Stimulated activated CD4-positive, alpha-beta T cell treated with anti-CD3 and anti-CD28 coated beads, TNF-alpha, amount 100 ng/mL, for 24 hours (primary cell): ENCODE data around the gene B3GALT6.
A peak's percentile ranks its signal among the peaks of the same experiment; 100 is the strongest.

Experiments
- DNase-seq, 3 experiments: peaks; one replicate each; pipeline ENCODE4 v3.0.0-alpha.2; 2020; ENCODE audit warnings: low read depth in 3 of 3

B3GALT6 gene

GRCh38 chr1:1215881-1216605 lies 16.0 kb upstream of the B3GALT6 start:
- DNase-seq = no peak

GRCh38 chr1:1216770-1217620 lies 15.0 kb upstream of the B3GALT6 start:
- no peak for DNase-seq

GRCh38 chr1:1217621-1218523 lies 14.2 kb upstream of the B3GALT6 start:
- peak in 1 of 3 experiments; percentile 66 for DNase-seq

GRCh38 chr1:1218524-1219200 lies 13.4 kb upstream of the B3GALT6 start:
- DNase-seq = no peak

GRCh38 chr1:1219341-1219740 lies 12.7 kb upstream of the B3GALT6 start:
- DNase-seq = peak in 1 of 3 experiments; percentile 59

- no peak for DNase-seq
Measured at GRCh38 chr1:1220197-1220596, 11.8 kb upstream of the B3GALT6 start.

GRCh38 chr1:1221887-1222574 lies 10.0 kb upstream of the B3GALT6 start:
- DNase-seq = no peak

GRCh38 chr1:1222575-1223225 lies 9.3 kb upstream of the B3GALT6 start:
- DNase-seq = no peak

GRCh38 chr1:1223321-1223720 lies 8.7 kb upstream of the B3GALT6 start:
- no peak for DNase-seq

GRCh38 chr1:1223891-1224290 lies 8.1 kb upstream of the B3GALT6 start:
- no peak for DNase-seq

- DNase-seq = no peak
Measured at GRCh38 chr1:1225238-1225845, 6.7 kb upstream of the B3GALT6 start.

GRCh38 chr1:1225913-1226312 lies 6.1 kb upstream of the B3GALT6 start:
- DNase-seq = no peak

- no peak for DNase-seq
Measured at GRCh38 chr1:1226566-1227362, 5.3 kb upstream of the B3GALT6 start.

GRCh38 chr1:1227386-1227785 lies 4.7 kb upstream of the B3GALT6 start:
- DNase-seq = no peak

GRCh38 chr1:1228187-1228586 lies 3.9 kb upstream of the B3GALT6 start:
- no peak for DNase-seq

- no peak for DNase-seq
Measured at GRCh38 chr1:1228596-1229321, 3.3 kb upstream of the B3GALT6 start.

GRCh38 chr1:1229770-1230169 lies 2.3 kb upstream of the B3GALT6 start:
- DNase-seq = no peak

- no peak for DNase-seq
Measured at GRCh38 chr1:1230656-1231399, 1.2 kb upstream of the B3GALT6 start.
